Measurements from ENCODE around the gene PACSIN2.

Gene PACSIN2

GRCh38 chr22:42865536-42865935, 149.4 kb downstream of the PACSIN2 start:
- no peak for DNase-seq (ENCODE audit: low spot score)
- FAIRE-seq = no peak

GRCh38 chr22:42863349-42863961, 151.5 kb downstream of the PACSIN2 start:
- DNase-seq (ENCODE audit: low spot score) (peak; percentile 60), FAIRE-seq (no peak)

DNA sequence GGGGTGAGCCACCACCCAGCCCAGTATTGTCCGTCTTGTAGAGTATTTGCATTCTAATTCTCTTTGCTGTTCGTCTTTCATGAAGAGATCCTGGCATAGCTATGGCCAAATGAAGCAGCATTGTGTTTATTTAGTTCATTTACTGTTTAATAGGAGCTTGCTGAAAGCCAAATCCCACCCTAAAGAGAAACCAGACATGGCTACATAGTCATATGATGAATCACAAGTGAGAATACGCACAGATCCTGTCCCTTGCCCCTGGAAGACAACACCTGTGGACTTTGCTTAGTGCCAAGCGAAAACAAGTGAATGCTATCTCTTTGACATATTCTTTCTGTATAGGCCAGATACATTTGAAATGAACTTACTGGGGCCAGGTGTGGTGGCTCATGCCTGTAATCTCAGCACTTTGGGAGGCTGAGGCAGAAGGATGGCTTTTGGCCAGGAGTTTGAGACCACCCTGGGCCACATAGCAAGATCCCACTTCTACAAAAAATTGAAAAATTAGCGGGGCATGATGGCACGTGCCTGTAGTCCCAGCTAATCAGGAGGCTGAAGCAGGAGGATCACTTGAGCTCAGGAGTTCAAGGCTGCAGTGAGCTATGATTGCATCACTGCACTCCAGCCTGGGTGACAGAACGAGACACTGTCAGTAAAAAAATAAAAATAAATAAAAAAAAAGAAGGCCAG, 152.8 kb downstream of the PACSIN2 start:
- peak; percentile 66 for DNase-seq (ENCODE audit: low spot score)
- peak; percentile 50 for FAIRE-seq

DNA sequence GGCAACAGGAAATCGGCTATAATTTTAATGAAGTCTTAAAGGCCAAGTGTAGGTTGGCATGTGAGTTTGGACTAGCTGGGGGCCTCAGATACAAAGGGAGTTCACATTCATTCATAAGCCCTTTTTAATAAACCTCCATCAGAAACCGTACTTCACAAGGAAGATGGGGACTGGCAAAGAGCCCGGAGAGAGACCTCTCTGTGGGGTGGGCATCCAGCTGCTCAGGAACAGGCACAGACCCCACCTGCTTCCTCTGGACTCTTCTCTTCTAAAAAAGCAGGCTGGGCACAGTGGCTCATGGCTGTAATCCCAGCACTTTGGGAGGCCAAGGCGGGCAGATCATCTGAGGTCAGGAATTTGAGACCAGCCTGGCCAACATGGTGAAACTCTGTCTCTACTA, 154.0 kb downstream of the PACSIN2 start:
- DNase-seq (ENCODE audit: low spot score) (no peak), FAIRE-seq (no peak)

DNA sequence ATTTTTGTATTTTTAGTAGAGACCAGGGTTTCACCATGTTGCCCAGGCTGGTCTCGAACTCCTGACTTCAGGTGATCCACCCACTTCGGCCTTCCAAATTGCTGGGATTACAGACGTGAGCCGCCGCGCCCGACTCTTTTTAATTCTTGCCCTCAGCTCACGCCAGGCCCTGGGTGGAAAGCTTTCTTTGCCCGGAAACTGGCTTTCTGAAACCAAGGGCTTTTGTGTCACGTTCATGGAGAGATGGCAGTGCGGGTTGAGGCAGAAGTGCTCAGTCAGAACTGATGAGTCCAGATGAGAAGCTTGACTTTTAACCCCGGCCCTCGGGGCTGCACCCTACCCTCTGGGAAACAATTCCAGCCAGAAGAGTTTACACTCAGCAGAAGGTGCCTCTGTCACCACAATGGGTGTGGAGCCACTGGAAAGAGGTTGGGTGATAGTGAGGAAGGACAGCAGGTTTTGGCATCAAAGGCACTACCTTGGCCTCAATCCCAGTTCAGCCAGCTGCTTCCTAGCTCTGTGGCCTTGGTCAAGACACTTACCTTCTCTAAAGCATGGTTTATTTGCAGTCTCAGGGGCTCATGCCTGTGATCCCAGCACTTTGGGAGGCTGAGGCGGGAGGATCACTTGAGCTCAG, 157.0 kb downstream of the PACSIN2 start:
- FAIRE-seq (no peak), DNase-seq (ENCODE audit: low spot score) (no peak)

DNA sequence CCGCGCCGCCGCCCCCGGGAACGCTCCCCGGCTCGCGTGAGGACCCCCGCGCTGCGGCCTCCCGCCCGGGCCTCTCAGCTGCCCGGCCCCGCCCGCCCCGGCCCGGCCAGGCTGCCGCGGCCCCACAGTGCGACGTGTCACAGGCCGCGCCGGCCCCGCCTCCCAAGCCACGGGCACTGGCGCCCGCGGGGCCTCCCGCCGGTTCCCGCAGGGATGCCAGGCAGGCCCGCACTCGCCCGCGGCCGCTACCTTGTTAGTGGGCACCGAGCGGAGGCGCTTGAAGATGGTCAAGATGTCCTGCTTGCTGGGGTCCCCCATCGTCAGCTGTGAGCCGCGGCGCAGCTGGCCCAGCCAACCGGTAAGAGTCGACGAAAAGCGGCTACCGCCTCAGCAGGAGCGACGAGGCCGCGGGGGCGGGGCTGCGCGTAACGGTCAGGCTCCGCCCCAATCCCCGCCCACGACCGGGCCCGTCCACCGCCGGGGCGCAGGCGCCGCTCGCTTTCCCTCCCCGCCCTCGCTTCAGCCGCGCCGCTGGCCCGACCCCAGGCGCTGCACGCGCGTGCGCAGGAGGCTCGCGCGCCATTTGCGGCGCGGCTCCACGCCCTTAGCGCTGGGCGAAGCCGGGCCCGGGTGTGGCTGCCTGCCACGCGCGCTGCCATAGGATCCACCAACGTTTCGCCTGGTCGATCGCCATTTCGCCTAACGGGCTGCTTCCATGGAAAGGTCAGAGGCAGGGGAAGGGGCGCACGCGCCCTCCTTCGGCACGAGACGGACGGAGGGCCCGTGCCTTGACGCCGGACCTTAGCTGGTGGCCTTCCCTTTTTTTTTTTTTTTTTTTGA, 157.9 kb downstream of the PACSIN2 start, which contains the start of gene ARFGAP3:
Gene ARFGAP3 (minus strand): TSS at position 409 of the 840 bp plus-strand sequence. CDS start 91 bp downstream, at position 318.
- DNase-seq (ENCODE audit: low spot score) (peak; percentile 99), FAIRE-seq (peak; percentile 98)

DNA sequence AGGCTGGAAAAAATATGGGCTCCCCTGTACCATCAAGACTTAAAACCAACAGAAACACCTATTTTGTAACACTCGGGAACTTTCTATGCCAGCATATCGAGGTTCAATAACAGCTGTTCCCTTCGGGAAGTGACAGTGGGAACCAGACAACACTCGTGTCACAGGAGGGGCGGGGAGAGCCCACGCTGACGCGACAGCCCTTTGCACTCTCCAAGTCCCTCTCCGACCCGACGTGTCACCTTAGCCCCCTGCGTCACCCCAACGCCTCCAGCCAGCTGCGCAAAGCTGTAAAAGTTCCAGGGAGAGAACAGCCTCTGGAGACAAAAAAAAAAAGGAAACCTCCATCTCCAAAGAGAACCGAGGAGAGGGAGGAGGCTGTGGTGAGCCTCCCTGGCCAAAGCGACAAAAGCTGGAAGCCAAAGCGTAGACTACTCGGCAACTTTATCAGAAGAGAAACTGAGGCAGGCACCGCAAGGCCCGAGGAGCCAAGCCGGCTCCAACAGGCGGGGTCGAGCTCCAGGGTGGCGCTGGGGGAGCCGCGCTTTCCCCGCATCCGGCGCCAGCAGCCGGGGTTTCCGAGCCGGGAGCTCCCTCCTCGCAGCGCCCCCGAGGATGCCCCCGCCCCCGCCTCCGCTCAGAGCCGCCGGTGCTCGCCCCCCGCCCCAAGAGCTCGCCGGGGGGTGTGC, 158.6 kb downstream of the PACSIN2 start:
- DNase-seq (ENCODE audit: low spot score) (peak; percentile 62), FAIRE-seq (no peak)

GRCh38 chr22:42855721-42856120, 159.2 kb downstream of the PACSIN2 start:
- no peak for DNase-seq (ENCODE audit: low spot score)
- no peak for FAIRE-seq

DNA sequence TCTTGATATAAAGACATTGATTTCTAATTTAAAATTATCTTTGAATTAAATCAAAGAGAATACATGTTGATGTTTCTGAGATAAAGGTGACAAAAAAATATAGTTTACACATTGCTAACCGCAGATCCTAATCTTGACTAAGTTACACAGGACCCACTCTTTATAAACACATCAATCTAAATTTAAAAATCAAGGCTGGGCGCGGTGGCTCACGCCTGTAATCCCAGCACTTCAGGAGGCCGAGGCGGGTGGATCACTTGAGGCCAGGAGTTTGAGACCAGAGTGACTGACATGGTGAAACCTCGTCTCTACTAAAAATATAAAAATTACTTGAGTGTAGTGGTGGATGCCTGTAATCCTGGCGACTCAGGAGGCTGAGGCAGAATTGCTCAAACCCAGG, 159.7 kb downstream of the PACSIN2 start:
- DNase-seq (ENCODE audit: low spot score) (no peak), FAIRE-seq (no peak)

- FAIRE-seq (no peak), DNase-seq (ENCODE audit: low spot score) (no peak)
Measured at GRCh38 chr22:42848941-42849550, 165.9 kb downstream of the PACSIN2 start.

GRCh38 chr22:42847110-42847509, 167.8 kb downstream of the PACSIN2 start:
- FAIRE-seq (no peak), DNase-seq (ENCODE audit: low spot score) (no peak)

DNA sequence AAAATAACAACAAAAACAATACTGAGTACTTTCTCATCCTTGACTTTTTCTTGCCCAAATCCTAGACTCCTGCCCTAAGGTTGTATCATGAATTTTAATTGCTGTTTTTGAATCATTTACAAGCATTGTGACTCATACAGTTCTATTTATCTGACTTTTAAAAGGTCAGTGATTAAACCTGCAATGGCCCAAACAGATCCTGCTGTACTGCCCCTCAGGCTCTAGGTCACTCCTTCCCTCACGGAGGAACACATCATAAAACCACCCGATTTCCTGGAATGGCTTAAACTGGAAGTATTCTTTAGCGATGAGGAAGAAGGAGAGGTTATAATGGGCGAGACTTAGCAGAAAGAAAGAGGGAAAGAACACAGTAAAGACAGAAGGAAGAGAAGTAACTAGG, 170.2 kb downstream of the PACSIN2 start:
- DNase-seq (ENCODE audit: low spot score) = no peak
- FAIRE-seq = no peak

DNA sequence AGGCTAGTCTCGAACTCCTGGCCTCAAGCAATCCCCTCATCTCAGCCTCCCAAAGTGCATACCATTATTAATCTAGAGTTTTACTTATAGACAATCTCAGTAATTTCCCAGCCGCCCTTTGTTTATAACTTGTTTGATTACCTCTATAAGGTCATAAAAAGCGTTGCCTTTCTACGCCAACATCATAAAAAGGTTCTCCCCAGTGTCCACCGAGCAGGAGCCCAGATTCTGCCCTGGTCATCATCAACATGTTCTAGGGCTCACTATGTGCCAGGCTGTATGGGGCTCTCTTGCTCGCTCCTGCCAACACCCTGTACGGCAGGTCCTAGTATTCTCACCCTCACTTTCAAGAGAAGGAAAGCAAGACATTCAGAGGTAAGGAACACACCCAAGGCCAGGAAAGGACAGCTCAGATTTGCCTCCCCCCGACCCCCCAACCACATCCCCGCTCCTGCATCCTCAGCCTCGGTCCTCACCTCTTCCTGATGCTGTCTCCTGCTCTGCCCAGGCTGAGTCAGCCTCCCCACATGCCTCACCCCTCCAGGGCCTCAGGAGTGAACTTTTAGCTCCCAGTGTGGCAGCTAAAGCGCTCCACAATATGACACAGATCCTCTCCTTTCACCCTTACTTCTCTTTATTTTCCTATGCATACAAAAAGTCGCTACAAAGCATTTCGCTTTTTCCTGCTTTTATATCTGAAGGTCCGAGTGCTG, 172.1 kb downstream of the PACSIN2 start:
- FAIRE-seq (no peak), DNase-seq (ENCODE audit: low spot score) (no peak)

DNA sequence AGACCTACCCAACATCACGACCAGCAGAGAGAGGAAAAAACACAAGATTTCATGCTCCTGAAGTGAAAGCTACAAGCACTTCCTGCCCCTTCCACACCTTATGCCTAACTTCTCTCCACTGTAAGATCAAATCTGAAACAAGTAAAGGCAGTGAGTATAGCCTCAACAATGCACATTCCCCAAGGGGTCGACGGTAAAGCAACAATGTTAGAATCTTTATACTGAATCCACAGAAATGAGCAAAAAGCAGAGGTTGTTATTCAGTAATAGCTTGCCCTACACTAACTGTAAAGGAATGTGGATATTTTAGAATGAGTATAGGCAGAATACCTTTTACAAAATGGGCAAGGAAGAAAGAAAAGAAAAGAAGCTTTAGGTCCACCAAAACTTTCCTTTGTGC, 173.5 kb downstream of the PACSIN2 start:
- DNase-seq (ENCODE audit: low spot score) (no peak), FAIRE-seq (no peak)

- no peak for DNase-seq (ENCODE audit: low spot score)
- FAIRE-seq = no peak
Measured at GRCh38 chr22:42837556-42837955, 177.4 kb downstream of the PACSIN2 start.

DNA sequence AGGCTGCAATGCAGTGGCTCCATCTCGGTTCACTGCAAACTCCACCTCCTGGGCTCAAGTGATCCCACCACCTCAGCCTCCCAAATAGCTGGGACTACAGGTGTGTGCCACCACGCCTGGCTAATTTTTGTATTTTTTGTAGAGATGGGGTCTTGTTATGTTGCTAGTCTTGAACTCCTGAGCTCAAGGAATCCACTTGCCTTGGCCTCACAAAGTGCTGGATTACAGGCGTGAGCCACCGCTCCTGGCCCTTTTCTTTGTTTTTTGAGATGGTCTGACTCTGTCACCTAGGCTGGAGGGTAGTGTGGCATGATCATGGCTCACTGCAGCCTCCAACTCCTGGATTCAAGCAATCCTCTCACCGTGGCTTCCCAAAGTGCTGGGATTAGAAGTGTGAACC, 178.9 kb downstream of the PACSIN2 start:
- FAIRE-seq = no peak
- no peak for DNase-seq (ENCODE audit: low spot score)

GRCh38 chr22:42834177-42834949, 180.6 kb downstream of the PACSIN2 start:
- DNase-seq (ENCODE audit: low spot score) (no peak), FAIRE-seq (no peak)

GRCh38 chr22:42833104-42833503, 181.8 kb downstream of the PACSIN2 start:
- DNase-seq (ENCODE audit: low spot score) (no peak), FAIRE-seq (no peak)

- FAIRE-seq = no peak
- no peak for DNase-seq (ENCODE audit: low spot score)
Measured at GRCh38 chr22:42831712-42832111, 183.2 kb downstream of the PACSIN2 start.
